ENCODE measurements around the gene PKLR.

GRCh38 chr1:155319536-155319935 lies 18.3 kb upstream of the PKLR start:
- TF ChIP-seq, protein P1, sequence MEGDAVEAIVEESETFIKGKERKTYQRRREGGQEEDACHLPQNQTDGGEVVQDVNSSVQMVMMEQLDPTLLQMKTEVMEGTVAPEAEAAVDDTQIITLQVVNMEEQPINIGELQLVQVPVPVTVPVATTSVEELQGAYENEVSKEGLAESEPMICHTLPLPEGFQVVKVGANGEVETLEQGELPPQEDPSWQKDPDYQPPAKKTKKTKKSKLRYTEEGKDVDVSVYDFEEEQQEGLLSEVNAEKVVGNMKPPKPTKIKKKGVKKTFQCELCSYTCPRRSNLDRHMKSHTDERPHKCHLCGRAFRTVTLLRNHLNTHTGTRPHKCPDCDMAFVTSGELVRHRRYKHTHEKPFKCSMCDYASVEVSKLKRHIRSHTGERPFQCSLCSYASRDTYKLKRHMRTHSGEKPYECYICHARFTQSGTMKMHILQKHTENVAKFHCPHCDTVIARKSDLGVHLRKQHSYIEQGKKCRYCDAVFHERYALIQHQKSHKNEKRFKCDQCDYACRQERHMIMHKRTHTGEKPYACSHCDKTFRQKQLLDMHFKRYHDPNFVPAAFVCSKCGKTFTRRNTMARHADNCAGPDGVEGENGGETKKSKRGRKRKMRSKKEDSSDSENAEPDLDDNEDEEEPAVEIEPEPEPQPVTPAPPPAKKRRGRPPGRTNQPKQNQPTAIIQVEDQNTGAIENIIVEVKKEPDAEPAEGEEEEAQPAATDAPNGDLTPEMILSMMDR (IDR thresholded peaks at IDR 0.05; ENCODE audit: low read length), result no peak
- TF ChIP-seq EZH2 (optimal IDR thresholded peaks at IDR 0.05; ENCODE audit: low read depth, low read length) (no peak), EZH2phosphoT487 (IDR thresholded peaks at IDR 0.05; ENCODE audit: low read length) (no peak)

Data from MM.1S (cell line).